H54 (cell line): ENCODE measurements around the gene SIPA1L3.
"Not testable (repeated sequence)": the region's sequence is repeated elsewhere in the genome, so short reads cannot be mapped to it uniquely, and the experiment has no call there.

Experiments
- DNase-seq: peaks from one replicate; pipeline ENCODE4 v3.0.0; 2011; ENCODE audit warnings: low spot score, mixed read lengths; ENCODE audit not compliant: insufficient read length
- FAIRE-seq: peaks from 3 replicates; lab custom pipeline; 2011; peaks lifted over from hg19 to GRCh38; lab: Jason Lieb, UNC
- POLR2A ChIP-seq: IDR thresholded peaks from 2 replicates; pipeline ENCODE4 v1.6.1; 2011; ENCODE audit warnings: low read depth, mild to moderate bottlenecking, low read length

SIPA1L3 gene

DNA sequence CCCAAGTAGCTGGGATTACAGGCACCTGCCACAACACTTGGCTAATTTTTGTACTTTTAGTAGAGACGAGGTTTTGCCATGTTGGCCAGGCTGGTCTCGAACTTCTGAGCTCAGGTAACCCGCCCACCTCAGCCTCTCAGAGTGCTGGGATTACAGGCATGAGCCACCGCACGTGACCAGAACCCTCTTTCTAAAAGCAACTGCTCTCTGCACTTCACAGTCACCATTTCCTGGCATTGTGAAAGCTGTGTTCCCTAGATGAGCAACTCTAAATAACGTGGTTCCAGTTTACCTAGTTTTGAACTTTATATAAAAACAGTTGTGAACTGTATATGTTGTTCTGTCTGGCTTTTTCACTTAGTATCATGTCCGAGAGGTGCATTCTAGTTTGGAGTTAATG, 152.9 kb downstream of the SIPA1L3 start:
- TF ChIP-seq POLR2A: no peak
- FAIRE-seq: no peak
- no peak for DNase-seq

DNA sequence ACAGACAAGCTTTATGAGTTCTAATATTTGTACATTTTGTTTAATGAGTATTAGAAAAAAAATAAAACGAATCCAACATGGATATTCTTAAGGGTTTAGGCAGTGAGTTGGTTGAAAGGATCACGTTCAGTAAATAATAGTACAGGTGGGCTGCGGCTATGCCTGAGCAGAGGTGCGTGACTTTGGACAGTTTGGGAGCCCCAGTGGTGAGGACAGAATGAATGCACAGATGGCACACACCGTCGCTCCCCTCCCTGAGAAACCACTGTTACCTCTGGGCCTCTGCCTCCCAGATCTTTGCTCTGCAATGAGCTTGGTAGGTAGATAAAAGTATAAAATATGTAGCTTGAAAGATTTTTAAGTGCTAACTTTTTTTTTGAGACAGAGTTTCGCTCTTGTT, 153.3 kb downstream of the SIPA1L3 start:
- TF ChIP-seq POLR2A: no peak
- DNase-seq: no peak
- no peak for FAIRE-seq

DNA sequence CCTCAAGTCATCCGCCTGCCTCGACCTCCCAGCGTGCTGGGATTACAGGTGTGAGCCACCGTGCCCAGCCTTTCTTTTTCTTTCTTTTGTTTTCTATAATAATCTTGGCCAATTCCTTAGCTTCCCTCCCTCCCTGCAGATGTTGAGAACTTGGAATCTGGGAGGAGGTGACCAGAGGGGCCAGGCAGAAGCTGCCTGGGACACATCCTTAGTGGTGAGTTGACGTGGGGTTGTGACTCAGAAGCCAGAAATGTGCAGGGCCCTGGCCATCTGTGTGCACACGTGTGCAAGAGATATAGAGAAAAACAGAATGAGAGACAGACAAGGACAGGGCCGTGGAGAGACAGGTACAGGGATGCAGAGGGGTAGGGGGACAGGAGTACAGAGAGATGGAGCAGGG, 154.3 kb downstream of the SIPA1L3 start:
- DNase-seq (peak; percentile 97), FAIRE-seq (peak; percentile 80)
- no peak for TF ChIP-seq POLR2A

DNA sequence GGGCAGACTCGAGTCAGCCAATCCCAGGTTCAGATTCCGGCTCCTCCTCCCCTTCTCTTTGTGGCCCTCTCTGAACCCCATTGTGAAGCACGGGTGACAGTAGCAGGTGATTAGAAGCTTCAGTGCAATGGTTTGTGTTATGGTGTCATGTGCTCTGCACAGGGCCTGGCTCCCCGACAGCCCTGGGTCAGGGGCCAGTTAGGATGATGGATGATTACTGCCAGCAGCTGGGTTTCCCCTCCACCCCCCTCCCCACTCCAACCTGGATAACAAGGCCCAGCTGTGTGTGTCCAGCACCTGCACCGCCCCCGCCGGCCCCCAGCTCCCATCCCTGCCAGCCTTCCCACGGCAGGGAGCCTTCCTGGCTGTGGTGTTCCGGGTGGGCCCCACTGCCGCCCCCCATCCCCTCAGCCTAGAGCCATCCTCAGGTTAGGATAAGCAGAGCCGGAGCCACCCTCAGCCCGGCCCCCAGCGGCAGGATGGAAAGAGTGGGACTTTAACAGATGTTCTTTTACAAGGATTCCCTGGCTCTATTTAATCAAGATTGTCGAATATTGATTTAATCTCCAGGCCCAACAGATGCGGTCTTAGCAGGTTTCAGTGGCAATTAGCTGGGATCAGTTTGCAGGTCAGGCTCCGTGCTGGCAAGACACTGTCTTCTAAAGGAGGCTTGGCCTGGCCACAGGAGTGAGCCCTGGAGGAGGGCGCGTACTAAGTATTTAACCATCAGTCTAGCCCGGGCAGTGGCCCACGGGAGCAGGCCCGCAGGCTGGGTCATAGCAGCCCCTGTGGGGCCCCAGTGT, 156.2 kb downstream of the SIPA1L3 start:
- TF ChIP-seq POLR2A: no peak
- DNase-seq (no peak), FAIRE-seq (no peak)

DNA sequence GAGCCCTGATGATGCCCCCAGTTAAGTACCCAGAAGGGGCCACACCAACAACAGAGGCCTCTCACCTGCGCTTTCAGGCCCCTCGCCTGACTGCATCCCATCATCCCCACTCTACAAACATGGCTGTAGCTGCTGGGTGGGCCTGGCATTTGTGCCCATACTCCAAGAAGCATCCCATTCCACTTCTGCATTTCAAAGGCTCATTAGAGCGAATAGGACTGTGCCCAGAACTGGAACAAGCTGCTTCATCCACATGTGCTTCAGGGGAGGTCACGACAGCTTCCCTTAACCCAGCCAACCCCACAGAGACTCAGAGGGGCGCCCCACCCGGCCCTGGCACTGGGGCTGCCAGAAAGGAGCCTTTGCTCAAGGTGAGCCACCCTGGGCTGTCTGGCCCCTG, 156.9 kb downstream of the SIPA1L3 start:
- no peak for TF ChIP-seq POLR2A
- DNase-seq (no peak), FAIRE-seq (no peak)

DNA sequence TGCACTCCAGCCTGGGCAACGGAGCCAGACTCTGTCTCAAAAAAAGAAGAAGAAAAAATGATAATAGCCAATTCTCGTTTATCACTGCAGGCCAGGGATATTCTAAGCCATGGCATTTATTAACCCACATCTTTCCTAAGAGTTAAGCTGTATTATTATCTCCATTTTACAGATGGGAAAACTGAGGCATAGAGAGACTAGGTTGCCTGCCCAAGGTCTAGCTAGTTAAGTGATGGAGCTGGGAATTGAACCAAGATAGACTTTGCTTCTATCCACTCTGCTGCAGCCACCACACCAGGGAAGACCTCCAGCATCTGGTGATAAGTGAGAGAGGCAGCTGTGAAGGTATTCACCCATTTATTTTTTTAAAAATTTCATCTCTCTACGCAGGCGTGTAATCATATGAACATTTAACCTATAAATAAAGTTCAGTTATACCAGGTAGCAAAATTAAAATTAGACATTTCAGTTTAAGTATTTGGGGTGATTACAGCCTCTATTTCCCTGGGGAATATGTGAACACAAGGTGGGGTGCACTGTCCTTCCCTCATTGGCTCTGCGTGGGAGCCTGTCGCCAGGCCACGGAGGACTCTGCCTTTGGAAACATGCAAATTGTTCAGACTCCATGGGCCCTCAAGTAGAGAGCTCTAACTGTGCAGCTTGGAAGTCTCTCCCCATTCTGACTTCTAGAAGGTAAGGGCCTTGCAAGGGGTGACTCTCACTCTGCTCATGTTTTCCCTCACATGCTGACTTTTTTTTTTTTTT, 157.8 kb downstream of the SIPA1L3 start:
- DNase-seq (no peak), FAIRE-seq (no peak)
- TF ChIP-seq POLR2A: no peak

DNA sequence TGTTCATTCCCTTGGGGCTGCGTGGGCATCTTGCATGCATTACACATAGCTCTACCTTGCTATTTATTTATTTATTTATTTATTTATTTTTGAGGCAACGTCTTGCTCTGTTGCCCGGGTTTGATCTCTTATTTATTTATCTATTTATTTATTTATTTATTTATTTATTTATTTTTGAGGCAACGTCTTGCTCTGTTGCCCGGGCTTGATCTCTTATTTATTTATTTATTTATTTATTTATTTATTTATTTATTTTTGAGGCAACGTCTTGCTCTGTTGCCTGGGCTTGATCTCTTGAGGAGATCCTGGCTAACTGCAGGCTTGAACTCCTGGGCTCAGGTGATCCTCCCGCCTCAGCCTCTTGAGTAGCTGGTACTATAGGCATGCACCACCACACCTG, 158.8 kb downstream of the SIPA1L3 start:
- DNase-seq, FAIRE-seq: not testable (repeated sequence)

DNA sequence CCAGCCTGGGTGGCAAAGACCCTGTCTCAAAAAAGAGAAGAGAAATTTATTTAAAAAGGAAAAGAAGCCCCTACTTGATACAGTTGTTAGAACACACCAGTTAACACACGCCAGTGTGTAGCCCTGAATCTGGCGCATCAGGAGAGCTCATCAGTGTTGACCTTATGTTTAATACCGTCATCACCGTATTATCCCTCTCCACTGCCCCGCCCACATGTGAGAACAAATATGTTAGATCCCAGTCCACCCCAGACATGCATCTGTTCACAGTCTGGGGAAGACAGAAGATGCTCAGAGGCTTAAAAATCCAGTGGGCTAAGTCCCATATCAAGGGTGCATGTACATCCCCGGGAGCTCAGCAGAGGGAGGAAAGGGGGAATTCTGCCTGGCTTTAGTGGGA, 161.8 kb downstream of the SIPA1L3 start:
- TF ChIP-seq POLR2A: no peak
- no peak for FAIRE-seq
- no peak for DNase-seq

DNA sequence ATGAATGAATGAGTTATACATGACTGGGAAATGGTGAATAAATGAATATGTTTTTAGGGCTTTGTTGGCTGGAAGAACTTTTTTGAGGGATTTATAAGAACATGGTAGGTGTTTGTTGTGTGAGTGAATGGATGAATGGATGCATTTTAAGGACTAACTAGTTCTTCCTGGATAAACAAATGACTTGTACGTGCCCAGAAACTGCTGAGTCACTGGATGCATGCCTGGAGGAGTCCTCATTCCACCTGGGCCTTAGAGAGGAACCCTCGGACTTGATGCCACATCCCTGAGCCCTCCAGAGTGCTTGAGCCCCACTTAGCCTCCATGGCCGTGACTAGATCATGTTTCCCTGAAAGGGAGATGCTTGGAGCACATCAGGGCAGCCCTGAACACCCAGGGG, 163.6 kb downstream of the SIPA1L3 start:
- no peak for TF ChIP-seq POLR2A

DNA sequence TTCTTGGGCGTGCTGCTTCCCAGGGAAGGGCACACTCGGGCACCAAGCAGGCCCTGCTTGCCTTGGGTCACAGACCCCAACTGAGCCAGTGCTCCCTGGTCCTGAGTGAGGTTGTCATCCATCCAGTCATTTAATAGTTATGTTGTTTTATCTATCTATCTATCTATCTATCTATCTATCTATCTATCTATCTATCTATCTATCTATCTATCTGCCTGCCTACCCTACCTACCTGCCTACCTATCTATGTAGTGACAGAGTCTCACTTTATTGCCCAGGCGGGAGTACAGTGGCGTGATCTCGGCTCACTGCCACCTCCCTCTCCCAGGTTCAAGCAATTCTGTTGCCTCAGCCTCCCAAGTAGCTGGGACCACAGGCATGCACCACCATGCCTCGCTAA, 164.0 kb downstream of the SIPA1L3 start:
- not testable (repeated sequence) for FAIRE-seq, DNase-seq

More for the DNA sequence above, 163.6 kb downstream of the SIPA1L3 start:
- DNase-seq (no peak), FAIRE-seq (no peak)

DNA sequence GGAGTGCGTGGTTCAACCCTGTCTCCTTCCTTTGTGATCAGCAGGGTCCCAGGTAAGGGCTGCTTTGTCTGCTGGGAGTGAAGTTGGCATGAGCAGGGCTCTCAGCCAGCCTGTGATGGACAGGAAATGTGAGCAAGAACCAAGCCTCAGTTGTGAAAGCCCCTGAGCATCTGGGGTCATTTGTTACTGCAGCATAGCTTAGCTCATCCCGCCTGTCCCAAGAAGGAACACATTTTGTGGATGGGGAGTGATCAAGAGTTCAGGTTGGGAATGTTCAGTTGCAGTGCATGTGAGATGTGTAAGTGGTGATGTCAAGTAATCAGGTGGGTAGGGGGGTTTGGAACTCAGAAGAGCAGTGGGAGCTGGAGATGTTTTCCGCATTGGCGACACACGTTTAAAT, 164.6 kb downstream of the SIPA1L3 start:
- DNase-seq (no peak), FAIRE-seq (no peak)
- no peak for TF ChIP-seq POLR2A

DNA sequence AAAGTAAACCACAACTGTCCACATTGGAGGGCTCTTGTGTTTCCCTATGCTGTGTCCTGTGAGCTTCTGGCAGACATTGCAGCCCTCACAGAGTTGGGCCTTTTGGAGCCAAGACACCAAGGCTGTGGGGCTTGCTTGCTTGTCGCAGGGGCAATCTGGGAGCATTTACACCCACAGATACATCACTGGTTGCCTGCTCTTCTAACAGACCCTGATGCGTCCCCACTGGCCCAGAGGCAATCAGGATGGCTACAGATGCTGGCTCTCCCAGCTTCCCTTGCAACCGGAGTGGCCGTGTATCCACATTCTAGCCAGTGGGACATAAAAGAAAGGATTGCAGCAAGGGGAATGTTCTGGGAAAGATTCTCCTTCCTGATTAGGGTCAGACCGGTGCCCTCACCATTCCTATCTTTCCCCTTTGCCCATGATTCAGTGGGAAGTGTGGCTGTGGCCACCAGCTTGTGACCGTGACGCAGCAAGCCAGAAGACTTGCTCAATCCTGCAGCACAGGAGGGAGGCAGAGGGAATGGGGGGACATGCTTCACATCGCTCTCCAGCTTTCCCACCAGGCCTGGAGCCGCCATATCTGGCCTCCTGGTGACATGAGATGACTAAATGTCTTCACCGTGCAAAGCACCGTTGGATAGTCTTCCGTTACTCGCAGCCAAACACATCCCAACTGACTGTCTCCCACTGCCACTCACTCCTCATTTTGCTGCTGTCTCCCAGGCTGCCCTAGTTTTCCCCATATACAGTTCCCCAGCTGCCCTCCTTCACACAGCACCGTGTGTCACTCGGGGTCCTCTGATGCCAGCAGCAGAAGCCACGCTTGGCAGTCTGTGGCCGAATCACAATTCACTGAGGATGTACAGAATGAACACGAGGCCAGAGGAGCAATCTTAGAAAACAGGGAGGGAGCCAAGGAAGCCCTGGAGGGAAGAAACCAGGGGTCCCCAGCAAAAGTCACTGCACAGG, 166.1 kb downstream of the SIPA1L3 start:
- no peak for TF ChIP-seq POLR2A
- FAIRE-seq (no peak), DNase-seq (no peak)

DNA sequence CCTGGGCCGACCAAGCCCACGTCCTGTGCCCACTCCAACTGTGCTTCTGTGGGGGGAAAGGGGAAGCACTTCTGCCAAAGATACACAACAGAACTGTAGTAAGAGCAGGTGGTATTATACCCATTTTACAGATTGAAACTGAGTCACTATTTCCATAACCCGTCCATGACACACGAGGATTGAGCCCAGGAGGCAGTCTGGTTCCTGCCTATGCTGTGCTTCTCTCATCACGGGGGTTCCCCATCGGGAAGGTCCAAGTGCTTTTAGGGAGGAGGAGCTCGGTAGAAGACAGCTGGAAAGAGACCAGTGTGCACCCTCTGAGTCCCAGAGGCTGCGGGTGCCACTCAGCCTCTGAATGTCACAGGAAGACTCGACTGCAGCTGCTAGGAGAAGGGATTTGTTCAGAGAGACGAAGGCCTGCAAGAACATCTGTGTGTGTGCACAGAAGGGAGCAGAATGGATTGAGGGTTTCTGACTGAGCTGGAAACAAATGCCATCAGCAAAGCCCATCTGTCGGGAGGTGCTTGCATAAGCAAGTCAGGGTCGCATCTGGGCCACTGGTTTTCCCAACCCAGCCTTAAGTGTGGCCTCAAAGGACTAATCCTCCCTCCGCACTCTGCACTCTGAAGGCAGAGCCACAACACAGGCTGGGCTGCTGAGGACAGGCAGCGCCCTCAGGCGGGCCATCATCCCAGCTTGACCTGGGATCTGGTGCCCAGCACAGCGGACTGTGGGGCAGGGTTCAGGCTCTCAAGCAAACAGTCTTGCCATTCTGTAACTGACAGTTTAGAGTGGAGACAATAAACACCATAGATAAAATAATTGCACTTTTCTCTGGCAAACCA, 167.1 kb downstream of the SIPA1L3 start:
- FAIRE-seq: no peak
- no peak for DNase-seq
- no peak for TF ChIP-seq POLR2A
